HPDE6-E6E7 (cell line): ENCODE measurements around the gene RFPL3.
"Not testable (repeated sequence)": the region's sequence is repeated elsewhere in the genome, so short reads cannot be mapped to it uniquely, and the experiment has no call there.

Source experiments
- DNase-seq: peaks from one replicate; pipeline ENCODE4 v3.0.0; 2011; ENCODE audit warnings: missing footprints; ENCODE audit errors: extremely low spot score

Gene RFPL3

GRCh38 chr22:32357567-32357966 is at the start of gene RFPL3:
RFPL3 (plus strand) TSS chr22:32357867; CDS start chr22:32358072, 205 bp downstream.
- not testable (repeated sequence) for DNase-seq

GRCh38 chr22:32308191-32308590 is 49.5 kb upstream of the RFPL3 start:
- no peak for DNase-seq

- no peak for DNase-seq
These were observed 48.7 kb upstream of the RFPL3 start for GRCh38 chr22:32308934-32309333.

GRCh38 chr22:32309585-32310251 is 47.9 kb upstream of the RFPL3 start:
- DNase-seq: no peak

- no peak for DNase-seq
These were observed 46.9 kb upstream of the RFPL3 start for GRCh38 chr22:32310777-32311176.

GRCh38 chr22:32311551-32312071 is 46.1 kb upstream of the RFPL3 start:
- DNase-seq: no peak

- DNase-seq: no peak
These were observed 44.9 kb upstream of the RFPL3 start for GRCh38 chr22:32312748-32313147.

- no peak for DNase-seq
These were observed 44.1 kb upstream of the RFPL3 start for GRCh38 chr22:32313532-32313931.

- no peak for DNase-seq
These were observed 40.1 kb upstream of the RFPL3 start for GRCh38 chr22:32317524-32317923.

GRCh38 chr22:32318361-32318760 is 39.3 kb upstream of the RFPL3 start:
- DNase-seq: no peak

- DNase-seq: no peak
These were observed 37.7 kb upstream of the RFPL3 start for GRCh38 chr22:32319861-32320406.

GRCh38 chr22:32322986-32323385 is 34.7 kb upstream of the RFPL3 start:
- no peak for DNase-seq

GRCh38 chr22:32323513-32324164 is 34.0 kb upstream of the RFPL3 start:
- no peak for DNase-seq

- no peak for DNase-seq
These were observed 32.9 kb upstream of the RFPL3 start for GRCh38 chr22:32324505-32325415.

- DNase-seq: no peak
These were observed 32.3 kb upstream of the RFPL3 start for GRCh38 chr22:32325416-32325801.

GRCh38 chr22:32325811-32326237 is 31.8 kb upstream of the RFPL3 start:
- no peak for DNase-seq

GRCh38 chr22:32326647-32327046 is 31.0 kb upstream of the RFPL3 start:
- DNase-seq: no peak

GRCh38 chr22:32327066-32327465 is 30.6 kb upstream of the RFPL3 start:
- no peak for DNase-seq

- no peak for DNase-seq
These were observed 30.0 kb upstream of the RFPL3 start for GRCh38 chr22:32327596-32328171.

GRCh38 chr22:32328306-32329201 is 29.1 kb upstream of the RFPL3 start:
- no peak for DNase-seq
